Muscle layer of colon (tissue), 2 donors: ENCODE measurements around the gene VSTM2B.
"Not testable (repeated sequence)": the region's sequence is repeated elsewhere in the genome, so short reads cannot be mapped to it uniquely, and the experiment has no call there.

ENCODE experiments used
- H3K27ac ChIP-seq: one replicate; pipeline ENCODE4 v1.7.0; 2013; ENCODE audit warnings: low read depth, mild to moderate bottlenecking, low read length, moderate library complexity
- H3K27me3 ChIP-seq, 2 donors: one replicate each; pipeline ENCODE4 v1.7.0; 2013; ENCODE audit warnings: low read length in 2 of 2, mild to moderate bottlenecking in 2 of 2; ENCODE audit not compliant: insufficient read depth in 2 of 2, control insufficient read depth in 1 of 2
- H3K36me3 ChIP-seq: one replicate; pipeline ENCODE4 v1.7.0; 2013; ENCODE audit warnings: mild to moderate bottlenecking, low read length; ENCODE audit not compliant: insufficient read depth
- H3K4me1 ChIP-seq: one replicate; pipeline ENCODE4 v1.7.0; 2013; ENCODE audit warnings: mild to moderate bottlenecking, low read length; ENCODE audit not compliant: insufficient read depth
- H3K4me3 ChIP-seq, 2 donors: one replicate each; pipeline ENCODE4 v1.7.0; 2013; ENCODE audit warnings: low read length in 2 of 2, low read depth in 1 of 2, mild to moderate bottlenecking in 1 of 2, moderate library complexity in 1 of 2
- H3K9ac ChIP-seq: one replicate; pipeline ENCODE4 v1.7.0; 2013; ENCODE audit warnings: low read length
- H3K9me3 ChIP-seq: one replicate; pipeline ENCODE4 v1.7.0; 2013; ENCODE audit warnings: mild to moderate bottlenecking, low read length
- donor health status: abdominal sarcoma.
- donor health status: Adenocarcinoma of cecum.

The VSTM2B gene

DNA sequence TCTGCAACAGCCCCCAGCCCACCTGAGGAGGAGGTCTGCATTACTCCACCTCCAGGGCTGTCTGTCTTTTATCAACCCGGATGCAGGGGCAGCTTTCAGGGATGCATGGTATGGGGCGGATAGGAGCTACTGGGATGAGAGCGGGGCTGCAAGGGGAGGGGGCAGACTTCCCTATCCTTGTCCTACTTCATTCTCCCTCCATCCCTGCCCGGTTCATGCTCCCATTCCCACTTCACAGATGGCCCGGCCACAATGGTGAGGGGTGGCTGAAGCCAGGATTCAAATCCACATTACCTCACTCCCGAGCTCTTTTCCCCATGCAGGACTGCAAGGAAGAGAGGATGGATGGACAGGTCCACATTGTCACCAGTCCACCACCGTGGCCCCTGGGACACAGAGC is 40.5 kb upstream of the VSTM2B start:
- Histone ChIP-seq H3K4me1 (peaks cover 11% of the 10 kb centered on the region), H3K27ac (no peak overlapping the region), H3K36me3 (no peaks in the 10 kb centered on the region), H3K9ac (no peak overlapping the region), H3K27me3 (no peaks in the 10 kb centered on the region), H3K4me3 (no peak overlapping the region), H3K9me3 (no peaks in the 10 kb centered on the region)

DNA sequence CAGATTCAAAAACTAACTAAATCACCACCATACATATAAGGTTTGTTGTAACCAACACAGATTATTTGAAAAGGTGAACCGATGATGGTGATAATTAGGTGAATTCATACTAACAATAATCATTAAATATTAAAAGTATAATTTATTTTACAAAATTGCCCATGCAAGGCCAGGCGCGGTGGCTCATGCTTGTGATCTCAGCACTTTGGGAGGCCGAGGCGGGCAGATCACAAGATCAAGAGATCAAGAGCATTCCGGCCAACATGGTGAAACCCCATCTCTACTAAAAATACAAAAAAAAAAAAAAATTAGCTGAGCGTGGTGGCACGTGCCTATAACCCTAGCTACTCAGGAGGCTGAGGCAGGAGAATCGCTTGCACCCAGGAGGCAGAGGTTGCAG is 38.8 kb upstream of the VSTM2B start:
- H3K9me3 ChIP-seq, H3K9ac ChIP-seq, H3K27me3 ChIP-seq, H3K27ac ChIP-seq, H3K4me3 ChIP-seq, H3K36me3 ChIP-seq: not testable (repeated sequence)
- H3K4me1 ChIP-seq, result peaks cover 15% of the 10 kb centered on the region

DNA sequence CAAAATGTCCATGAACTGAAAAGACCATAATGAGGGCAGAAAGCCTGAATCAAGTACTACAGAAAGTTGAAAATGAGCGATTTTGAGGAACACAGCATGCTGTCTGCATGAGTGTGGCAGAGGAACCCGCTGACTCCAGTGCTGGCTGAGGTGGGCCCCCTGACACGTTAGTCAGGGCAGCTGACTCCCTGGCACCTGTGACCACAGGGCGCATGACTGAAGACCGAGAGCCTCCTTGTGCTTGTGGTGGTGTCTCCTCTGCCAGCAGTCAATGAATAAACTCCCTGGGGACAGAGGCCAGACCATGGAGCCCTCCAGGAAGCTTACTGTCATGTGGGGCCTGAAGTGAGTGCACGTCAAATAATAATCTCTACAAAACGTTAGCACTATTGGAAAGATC is 38.4 kb upstream of the VSTM2B start:
- H3K4me1 ChIP-seq, result peaks cover 15% of the 10 kb centered on the region
- no peaks in the 10 kb centered on the region for H3K36me3 ChIP-seq
- no peaks in the 10 kb centered on the region for H3K27me3 ChIP-seq
- no peak overlapping the region for H3K9ac ChIP-seq
- no peaks in the 10 kb centered on the region for H3K9me3 ChIP-seq
- no peak overlapping the region for H3K4me3 ChIP-seq
- H3K27ac ChIP-seq, result no peak overlapping the region

DNA sequence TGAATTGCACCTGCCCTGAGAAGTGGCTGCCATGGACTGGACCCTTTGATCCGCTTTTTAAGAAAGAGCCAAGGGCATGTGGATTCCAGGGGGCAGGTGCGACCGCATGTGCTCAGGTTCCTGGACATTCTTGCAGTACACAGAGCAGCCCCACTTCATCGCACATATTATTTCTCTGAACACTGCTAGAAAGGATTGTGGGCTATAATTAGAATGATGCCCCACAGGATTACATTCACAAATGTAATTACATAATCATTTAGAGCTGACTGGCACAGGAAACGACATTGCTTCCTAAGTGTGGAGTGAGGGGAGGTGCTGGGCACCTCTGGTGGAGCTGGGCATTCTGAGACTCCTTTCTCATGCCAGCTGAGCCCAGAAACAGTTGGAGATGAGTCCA is 37.5 kb upstream of the VSTM2B start:
- Histone ChIP-seq H3K4me1 (peaks cover 17% of the 10 kb centered on the region), H3K4me3 (no peak overlapping the region), H3K27ac (no peak overlapping the region), H3K9ac (no peak overlapping the region), H3K9me3 (no peaks in the 10 kb centered on the region), H3K27me3 (no peaks in the 10 kb centered on the region), H3K36me3 (no peaks in the 10 kb centered on the region)

DNA sequence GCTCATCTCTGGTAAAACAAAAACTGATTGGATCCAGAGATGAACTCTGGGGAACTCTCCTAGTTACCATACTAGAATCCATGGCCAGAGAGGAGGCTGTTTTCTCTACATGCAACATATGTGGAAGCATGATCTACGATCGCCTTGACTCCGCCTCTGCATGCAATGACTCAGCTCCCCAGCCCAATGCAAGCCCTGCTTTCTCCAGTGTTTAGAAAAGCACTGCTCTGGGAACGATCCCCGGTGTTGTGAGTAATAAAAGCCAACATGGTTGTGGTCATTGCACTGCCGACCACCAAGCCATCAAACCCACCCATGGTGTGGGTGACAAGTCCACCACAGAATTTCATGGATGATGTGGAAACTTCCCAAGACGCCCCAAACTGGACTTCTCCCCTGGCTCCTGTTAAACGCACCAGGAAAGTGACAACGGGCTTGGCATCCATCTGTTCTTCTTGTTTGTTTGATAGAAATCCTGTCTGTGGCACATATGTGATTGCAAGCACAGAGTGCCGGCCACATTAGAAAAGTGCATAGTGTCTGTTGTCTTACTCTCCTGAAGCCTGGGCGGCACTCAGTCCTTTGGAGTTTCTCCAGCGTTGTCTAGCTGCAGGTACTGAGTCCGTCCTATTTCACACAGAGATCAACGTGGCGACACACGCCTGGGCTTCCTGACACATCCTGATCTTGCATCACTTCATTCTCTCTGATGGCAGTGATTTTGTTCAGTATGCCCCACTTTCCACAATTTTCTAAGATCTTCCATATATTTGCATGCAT is 36.4 kb upstream of the VSTM2B start:
- Histone ChIP-seq H3K36me3 (no peaks in the 10 kb centered on the region), H3K4me3 (no peak overlapping the region), H3K27me3 (no peaks in the 10 kb centered on the region), H3K4me1 (peaks cover 19% of the 10 kb centered on the region), H3K9ac (no peak overlapping the region), H3K27ac (no peak overlapping the region), H3K9me3 (no peaks in the 10 kb centered on the region)

DNA sequence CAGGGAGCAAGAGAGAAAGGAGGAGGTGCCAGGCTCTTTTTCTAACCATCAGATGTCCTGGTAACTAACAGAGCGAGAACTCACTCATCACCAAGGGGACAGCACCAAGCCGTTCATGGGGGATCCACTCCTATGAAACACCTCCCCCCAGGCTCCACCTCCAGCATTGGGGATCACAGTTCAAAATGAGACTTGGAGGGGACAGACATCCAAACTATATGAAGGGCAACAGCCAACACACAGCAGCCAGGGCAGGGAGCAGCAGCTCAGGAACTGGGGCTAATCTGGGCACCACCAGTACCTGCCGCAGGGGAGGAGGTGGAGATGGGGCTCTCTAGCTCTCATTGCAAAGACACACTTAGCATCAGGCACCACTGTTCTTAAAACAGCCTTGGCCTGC is 34.3 kb upstream of the VSTM2B start:
- Histone ChIP-seq H3K27me3 (no peaks in the 10 kb centered on the region), H3K4me1 (peaks cover 19% of the 10 kb centered on the region), H3K9me3 (no peaks in the 10 kb centered on the region), H3K4me3 (no peak overlapping the region), H3K9ac (no peak overlapping the region), H3K27ac (no peak overlapping the region), H3K36me3 (no peaks in the 10 kb centered on the region)

DNA sequence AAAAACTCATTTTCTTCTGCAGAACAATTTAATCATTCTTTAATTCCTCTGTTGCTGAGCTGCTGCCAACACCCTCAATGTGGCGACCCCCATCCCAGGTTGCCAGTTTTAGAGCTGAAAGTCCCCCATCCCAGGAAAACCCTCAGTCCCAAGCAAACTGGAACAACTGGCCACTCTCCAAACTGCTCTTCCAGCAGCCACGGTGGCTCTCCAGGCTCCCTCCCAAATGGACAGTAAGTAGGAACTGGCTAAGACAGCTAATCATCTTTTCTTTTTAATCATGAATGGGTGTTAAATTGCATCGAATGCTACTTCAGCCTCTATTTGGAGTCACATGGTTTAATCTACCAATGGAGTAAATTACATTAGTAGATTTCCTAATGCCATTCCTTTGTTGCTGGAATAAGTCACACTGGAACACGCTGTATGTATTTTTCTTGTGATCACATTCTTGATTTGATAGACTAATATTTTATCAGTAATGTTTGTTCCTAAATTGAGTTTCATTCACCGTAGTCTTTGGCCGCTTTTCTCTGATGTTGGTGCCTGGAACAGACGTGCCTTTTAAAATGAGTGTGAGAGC is 33.7 kb upstream of the VSTM2B start:
- peaks cover 19% of the 10 kb centered on the region for H3K4me1 ChIP-seq
- no peaks in the 10 kb centered on the region for H3K36me3 ChIP-seq
- H3K9me3 ChIP-seq, result no peaks in the 10 kb centered on the region
- no peaks in the 10 kb centered on the region for H3K27me3 ChIP-seq
- H3K27ac ChIP-seq, result no peak overlapping the region
- no peak overlapping the region for H3K9ac ChIP-seq
- no peak overlapping the region for H3K4me3 ChIP-seq

DNA sequence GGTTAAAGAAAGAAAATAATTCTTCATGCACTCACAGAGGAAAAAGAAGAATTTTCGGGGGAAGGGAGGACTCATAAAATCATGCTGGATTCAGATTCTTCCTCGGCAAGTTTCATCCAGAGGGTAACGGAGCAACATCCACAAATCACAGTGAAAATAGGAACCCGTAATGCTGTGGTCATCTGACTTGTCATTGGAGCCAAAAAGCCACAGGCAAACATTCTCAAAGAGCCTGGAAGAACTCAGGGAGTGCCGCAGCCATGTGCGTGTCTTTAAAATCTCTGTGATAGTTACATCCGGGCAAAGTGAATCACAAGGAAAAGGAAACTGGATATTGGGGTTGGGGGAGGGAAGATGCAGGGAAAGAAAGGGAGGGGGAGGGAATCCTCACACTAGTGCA is 33.0 kb upstream of the VSTM2B start:
- no peak overlapping the region for H3K4me3 ChIP-seq

DNA sequence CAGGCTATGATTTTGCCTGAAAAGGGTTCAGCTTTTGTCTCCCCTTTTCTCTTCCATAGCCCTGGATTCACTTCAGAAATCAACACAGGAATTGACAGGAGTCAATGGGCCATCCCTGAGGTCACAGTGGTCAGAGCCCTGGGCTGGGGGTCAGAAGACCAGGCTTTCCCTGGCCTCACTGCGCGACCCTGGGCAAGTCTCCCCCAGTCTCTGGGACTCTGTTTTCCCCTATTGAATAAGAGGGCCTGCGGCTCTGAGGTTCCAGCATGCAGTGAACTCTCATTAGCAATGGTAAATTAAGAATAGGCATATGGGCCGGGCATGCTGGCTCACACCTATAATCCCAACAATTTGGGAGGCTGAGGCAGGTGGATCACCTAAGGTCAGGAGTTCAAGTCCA is 30.7 kb upstream of the VSTM2B start:
- H3K4me1 ChIP-seq, result peaks cover 19% of the 10 kb centered on the region
- H3K27ac ChIP-seq, result no peak overlapping the region
- no peaks in the 10 kb centered on the region for H3K27me3 ChIP-seq
- H3K9ac ChIP-seq, result no peak overlapping the region
- no peaks in the 10 kb centered on the region for H3K36me3 ChIP-seq
- H3K4me3 ChIP-seq, result no peak overlapping the region
- no peaks in the 10 kb centered on the region for H3K9me3 ChIP-seq

More for the DNA sequence above, 33.0 kb upstream of the VSTM2B start:
- peaks cover 19% of the 10 kb centered on the region for H3K4me1 ChIP-seq
- H3K27me3 ChIP-seq, result no peaks in the 10 kb centered on the region
- no peak overlapping the region for H3K27ac ChIP-seq
- H3K9me3 ChIP-seq, result no peaks in the 10 kb centered on the region
- H3K9ac ChIP-seq, result no peak overlapping the region
- H3K36me3 ChIP-seq, result no peaks in the 10 kb centered on the region

DNA sequence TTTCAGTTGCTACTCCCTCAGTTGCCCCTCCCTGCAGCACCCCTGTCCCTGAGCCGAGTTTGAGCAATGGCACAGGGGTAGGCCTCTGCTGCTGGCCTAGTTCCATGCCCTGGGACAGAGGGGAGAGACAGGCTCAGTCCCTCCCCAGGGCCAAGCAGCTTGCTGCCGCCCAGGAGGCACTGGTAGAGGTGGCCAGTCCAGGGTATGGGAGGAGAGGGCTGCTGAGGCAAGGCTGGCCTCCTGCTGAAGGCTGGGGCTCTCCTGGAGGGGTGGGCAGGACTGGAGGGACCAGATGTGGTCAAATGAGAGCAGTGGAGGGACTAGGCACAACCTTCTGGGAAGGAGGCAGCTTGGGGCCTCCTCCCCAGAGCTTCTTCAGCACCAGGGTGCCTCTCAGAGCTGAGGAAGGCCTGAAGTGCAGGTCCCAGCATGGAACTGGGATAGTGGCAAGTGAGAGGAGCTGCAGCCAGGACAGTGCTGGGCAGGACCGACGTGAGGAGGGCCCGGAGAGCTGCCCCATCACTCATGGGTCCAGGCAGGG is 29.8 kb upstream of the VSTM2B start:
- Histone ChIP-seq H3K4me1 (peaks cover 19% of the 10 kb centered on the region), H3K27ac (no peak overlapping the region), H3K36me3 (no peaks in the 10 kb centered on the region), H3K9me3 (no peaks in the 10 kb centered on the region), H3K27me3 (no peaks in the 10 kb centered on the region), H3K4me3 (no peak overlapping the region), H3K9ac (no peak overlapping the region)

DNA sequence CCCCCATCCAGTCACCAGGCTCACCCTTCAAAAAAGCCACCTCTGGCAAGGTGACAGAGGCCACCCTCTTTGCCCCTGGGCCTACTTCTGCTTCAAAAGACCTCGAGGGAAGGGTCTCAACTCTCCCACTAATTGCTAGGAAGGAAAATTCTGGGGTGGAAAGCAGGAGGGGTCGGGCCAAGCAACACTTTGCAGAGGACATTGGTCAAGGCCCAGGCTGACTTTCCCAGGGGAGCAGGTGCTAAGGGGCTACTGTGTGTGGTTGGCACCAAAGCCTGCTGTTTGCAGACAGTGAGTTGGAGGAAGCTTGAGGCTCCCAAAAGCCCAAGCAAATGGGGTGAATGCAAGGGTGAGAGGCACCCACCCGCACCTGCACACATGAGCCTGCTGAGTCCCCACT is 28.6 kb upstream of the VSTM2B start:
- Histone ChIP-seq H3K9me3 (no peaks in the 10 kb centered on the region), H3K27me3 (no peaks in the 10 kb centered on the region), H3K4me3 (no peak overlapping the region), H3K36me3 (no peaks in the 10 kb centered on the region), H3K27ac (no peak overlapping the region), H3K9ac (no peak overlapping the region), H3K4me1 (peaks cover 12% of the 10 kb centered on the region)
